Ramos (cell line): ENCODE data around the gene PSMF1.

Experiments used
- in situ Hi-C: fragments of 300-500 bp; cut with MboI; formaldehyde crosslinking; loops from one replicate; pipeline ENCODE4 v1.14.3; 2022; ENCODE audit warnings: low sequenced_read_pairs; ENCODE audit not compliant: unreplicated experiment

Gene PSMF1

GRCh38 chr20:1160991-1161390 is 42.6 kb downstream of the PSMF1 start:
- in situ Hi-C loops: no loop called here

- in situ Hi-C loops: no loop called here
Measured at GRCh38 chr20:1163105-1163504, 44.7 kb downstream of the PSMF1 start.

- in situ Hi-C loops: no loop called here
Measured at GRCh38 chr20:1163653-1164052, 45.3 kb downstream of the PSMF1 start.

- in situ Hi-C loops: no loop called here
Measured at GRCh38 chr20:1164871-1165270, 46.5 kb downstream of the PSMF1 start.

GRCh38 chr20:1165521-1165920 is 47.1 kb downstream of the PSMF1 start:
- in situ Hi-C loops: no loop called here

- in situ Hi-C loops: no loop called here
Measured at GRCh38 chr20:1165941-1166340, 47.5 kb downstream of the PSMF1 start.

GRCh38 chr20:1166948-1167720 is 48.7 kb downstream of the PSMF1 start:
- in situ Hi-C loops: no loop called here

- in situ Hi-C loops: no loop called here
Measured at GRCh38 chr20:1169224-1169623, 50.8 kb downstream of the PSMF1 start.

GRCh38 chr20:1171461-1172093 is 53.2 kb downstream of the PSMF1 start:
- in situ Hi-C loops: no loop called here

GRCh38 chr20:1173698-1174097 is 55.3 kb downstream of the PSMF1 start:
- in situ Hi-C loops: no loop called here

GRCh38 chr20:1174787-1175186 is 56.4 kb downstream of the PSMF1 start:
- in situ Hi-C loops: no loop called here

- in situ Hi-C loops: no loop called here
Measured at GRCh38 chr20:1177680-1178079, 59.3 kb downstream of the PSMF1 start.

- in situ Hi-C loops: no loop called here
Measured at GRCh38 chr20:1178103-1178502, 59.7 kb downstream of the PSMF1 start.

- in situ Hi-C loops: no loop called here
Measured at GRCh38 chr20:1178623-1179022, 60.2 kb downstream of the PSMF1 start.

GRCh38 chr20:1180949-1181348 is 62.5 kb downstream of the PSMF1 start:
- in situ Hi-C loops: no loop called here

GRCh38 chr20:1182106-1182505 is 63.7 kb downstream of the PSMF1 start:
- in situ Hi-C loops: no loop called here

- in situ Hi-C loops: no loop called here
Measured at GRCh38 chr20:1183153-1183552, 64.8 kb downstream of the PSMF1 start.

GRCh38 chr20:1184260-1184637 is 65.8 kb downstream of the PSMF1 start:
- in situ Hi-C loops: no loop called here

GRCh38 chr20:1184638-1185315 is 66.4 kb downstream of the PSMF1 start, which contains the start of gene TMEM74B:
TSS of gene TMEM74B (minus strand) at chr20:1184981. CDS start at chr20:1183801, 1,180 bp downstream.
- in situ Hi-C loops: no loop called here

GRCh38 chr20:1185316-1185741 is 66.9 kb downstream of the PSMF1 start:
- in situ Hi-C loops: no loop called here

GRCh38 chr20:1185790-1186334 is 67.5 kb downstream of the PSMF1 start:
- in situ Hi-C loops: no loop called here
